NCI-H2196 treated with DMSO at 0.1 percent for 48 hours (cell line): Measurements from ENCODE around the gene SPRED2.

ENCODE experiments used
- DNase-seq: peaks from one replicate; lab custom pipeline; 2025; ENCODE audit not compliant: unreplicated experiment; lab: John Stamatoyannopoulos, UW

The SPRED2 gene

DNA sequence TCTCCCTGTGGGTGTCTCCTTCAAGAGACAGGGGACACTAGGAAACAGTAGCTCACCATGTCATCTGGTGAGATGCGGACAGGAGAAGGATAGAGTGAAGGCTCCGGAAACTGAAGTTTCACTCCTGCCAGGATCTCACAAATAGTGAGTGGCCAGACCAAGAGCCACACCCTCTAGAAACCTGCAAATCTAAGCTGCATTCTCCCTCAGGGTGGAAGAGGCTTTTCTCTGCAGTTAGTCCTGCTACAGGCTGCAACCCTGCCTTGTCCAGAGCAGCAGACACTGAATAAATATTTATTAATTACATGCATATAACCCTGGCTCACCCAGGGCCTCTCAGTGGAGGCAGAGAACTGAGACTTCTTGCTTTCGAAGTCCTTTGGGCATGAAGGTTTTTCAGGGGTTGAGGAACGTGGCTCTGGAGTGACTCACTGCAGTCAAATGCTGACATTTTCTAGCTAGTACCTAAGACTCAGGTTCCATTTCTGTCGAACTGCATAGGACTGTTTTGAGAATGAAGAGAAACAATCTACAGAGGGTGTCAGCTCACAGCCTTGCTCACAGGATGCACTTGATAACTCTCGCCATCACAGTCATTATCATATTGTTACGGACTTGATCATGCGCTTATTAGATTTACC, 117.5 kb downstream of the SPRED2 start:
- DNase-seq, result no peak

GRCh38 chr2:65313954-65314256, 118.5 kb downstream of the SPRED2 start:
- no peak for DNase-seq

GRCh38 chr2:65313126-65313953, 119.1 kb downstream of the SPRED2 start:
- DNase-seq, result no peak

DNA sequence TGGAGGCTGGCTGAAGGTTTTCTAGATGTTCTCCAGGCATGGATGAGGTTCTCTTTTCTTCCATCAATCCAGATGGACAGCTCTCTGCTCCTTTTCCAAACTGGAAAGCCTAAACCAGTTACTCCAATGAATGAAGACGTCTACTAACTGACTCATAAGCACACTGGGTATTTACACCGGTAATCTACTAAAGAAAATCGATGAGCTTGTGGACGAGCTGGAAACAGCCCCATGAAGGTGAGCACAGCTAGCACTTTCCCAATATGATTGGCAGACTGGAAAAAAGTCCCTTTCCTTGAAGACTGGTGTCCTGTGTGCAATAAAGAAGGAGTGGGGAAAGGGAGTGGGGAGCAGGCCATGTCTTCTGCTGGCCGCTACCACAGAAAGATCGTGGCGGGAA, 120.8 kb downstream of the SPRED2 start:
- no peak for DNase-seq

DNA sequence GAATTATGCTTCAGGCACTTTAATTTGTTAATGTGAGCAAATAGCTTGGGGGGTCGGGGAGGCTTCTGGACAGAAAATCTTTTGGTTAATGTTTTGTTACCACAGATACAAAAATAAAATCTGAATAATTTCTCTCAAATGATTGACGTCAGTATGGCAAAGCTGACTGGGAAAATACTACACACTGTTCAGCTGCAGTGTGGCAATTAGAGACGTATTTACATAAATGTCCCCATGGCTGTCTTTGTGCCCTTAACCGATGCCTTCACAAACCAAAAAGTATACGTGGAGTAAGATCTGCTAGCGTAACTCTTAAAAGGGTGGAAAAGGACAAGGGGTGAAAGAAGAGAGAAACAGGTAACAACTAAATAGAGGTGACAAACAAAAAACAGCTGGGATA, 121.3 kb downstream of the SPRED2 start:
- no peak for DNase-seq

- DNase-seq, result no peak
Observed at GRCh38 chr2:65309699-65310098, 122.7 kb downstream of the SPRED2 start.

- no peak for DNase-seq
Observed at GRCh38 chr2:65305934-65306333, 126.5 kb downstream of the SPRED2 start.

GRCh38 chr2:65300761-65301711, 131.4 kb downstream of the SPRED2 start:
- no peak for DNase-seq

DNA sequence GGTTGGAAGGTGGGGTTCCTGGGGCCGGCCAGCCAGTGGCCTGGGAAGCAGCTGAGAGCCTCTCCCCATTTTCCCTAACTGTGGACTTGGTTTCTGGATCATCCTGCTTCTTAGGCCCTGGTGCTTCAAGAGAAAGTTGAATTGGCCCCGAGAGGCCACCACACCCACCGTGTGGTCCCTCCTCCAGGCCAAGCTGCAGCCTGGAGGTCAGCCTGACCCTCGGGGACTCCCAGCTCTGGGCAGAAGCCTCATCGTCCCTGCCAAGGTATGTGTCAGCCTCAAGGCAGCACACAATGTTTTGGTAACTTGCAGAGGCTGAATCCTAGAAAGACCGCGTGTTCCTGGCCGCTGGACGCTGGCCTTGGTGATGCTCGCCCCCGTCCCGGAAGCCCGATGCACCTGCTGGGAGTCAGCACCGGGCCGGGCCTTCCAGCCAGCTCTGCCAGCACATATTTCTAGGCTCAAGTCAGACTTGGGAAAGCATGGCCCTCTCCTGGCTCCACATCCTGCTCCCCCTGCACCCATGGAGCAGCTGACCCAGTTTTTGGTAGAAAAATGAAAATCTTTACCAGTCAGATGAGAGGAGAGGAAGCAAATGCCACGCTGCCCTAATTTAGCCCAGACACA, 132.2 kb downstream of the SPRED2 start:
- no peak for DNase-seq

DNA sequence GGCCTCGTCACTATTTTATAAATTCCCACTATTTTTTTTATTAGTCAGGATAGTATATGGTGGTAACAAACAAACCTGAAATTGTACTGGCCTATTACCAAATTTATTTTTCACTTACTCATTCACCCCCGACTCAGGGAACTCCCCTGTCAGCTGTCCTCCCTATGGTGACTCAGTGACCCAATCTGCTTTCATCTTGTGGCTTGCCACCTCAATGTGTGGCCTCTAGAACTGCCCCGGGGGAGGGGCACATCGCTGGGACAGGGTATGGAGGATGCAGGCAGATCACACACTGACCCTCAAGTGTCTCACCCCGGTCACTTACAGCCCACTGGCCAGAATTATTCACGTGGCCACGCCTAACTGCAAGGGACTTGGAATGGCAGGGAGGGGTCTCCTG, 133.2 kb downstream of the SPRED2 start:
- no peak for DNase-seq

- no peak for DNase-seq
Observed at GRCh38 chr2:65298089-65298488, 134.3 kb downstream of the SPRED2 start.

DNA sequence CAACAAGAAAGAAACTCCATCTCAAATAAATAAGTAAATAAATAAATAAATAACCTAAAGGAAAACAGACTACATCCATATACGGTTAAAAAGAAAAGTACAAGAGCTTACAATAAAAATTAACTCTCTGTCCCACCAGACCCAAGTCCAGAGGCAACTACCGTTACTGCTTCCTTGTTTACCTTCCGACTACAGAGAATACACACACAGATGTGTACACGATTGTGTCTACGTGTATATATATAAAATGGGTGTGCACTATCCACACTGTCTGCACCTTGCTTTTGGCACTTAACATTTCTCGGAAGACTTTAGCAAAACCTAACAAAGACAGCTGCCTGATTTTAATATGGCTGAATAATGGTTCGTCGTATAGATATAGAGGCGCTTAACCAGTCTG, 134.9 kb downstream of the SPRED2 start:
- no peak for DNase-seq

GRCh38 chr2:65296971-65297370, 135.4 kb downstream of the SPRED2 start:
- DNase-seq, result no peak

DNA sequence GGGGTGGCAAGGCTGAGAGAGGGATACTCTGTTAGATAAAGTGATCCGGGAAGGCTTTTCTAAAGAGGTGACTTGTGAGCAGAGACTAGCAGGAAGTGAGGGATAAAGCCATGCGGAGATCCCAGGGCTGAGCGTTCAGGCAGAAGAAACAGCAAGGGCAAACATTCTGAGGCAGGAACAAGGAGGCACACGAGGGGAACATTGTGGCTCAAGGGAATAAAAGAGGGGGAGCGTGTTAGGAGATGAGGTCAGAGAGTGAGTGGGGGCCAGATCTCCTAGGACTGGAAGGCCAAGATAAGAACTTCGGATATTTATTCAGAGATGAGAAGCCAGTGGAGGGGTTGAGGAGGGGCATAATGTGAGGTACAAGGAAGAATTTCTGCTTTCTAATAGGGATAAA, 137.7 kb downstream of the SPRED2 start:
- DNase-seq, result no peak

- no peak for DNase-seq
Observed at GRCh38 chr2:65294136-65294535, 138.3 kb downstream of the SPRED2 start.

DNA sequence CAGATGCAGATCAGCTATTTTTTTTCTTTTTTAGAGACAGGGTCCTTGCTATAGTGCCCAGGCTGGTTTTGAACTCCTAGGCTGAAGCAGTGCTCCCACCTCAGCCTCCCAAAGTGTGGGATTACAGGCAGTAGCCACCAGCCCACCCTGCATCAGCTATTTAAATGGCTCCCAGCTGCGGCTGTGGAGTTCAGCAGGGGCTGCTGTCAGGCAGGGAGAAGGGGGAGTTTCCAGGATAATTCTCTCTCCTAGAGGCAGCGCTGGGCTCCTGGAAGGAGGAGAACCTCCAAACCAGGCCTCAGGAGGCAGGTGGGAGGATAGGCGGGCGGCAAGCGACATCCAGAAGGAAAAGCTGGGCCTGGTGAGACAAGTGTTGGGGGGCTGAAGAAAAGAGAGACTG, 139.0 kb downstream of the SPRED2 start:
- no peak for DNase-seq

DNA sequence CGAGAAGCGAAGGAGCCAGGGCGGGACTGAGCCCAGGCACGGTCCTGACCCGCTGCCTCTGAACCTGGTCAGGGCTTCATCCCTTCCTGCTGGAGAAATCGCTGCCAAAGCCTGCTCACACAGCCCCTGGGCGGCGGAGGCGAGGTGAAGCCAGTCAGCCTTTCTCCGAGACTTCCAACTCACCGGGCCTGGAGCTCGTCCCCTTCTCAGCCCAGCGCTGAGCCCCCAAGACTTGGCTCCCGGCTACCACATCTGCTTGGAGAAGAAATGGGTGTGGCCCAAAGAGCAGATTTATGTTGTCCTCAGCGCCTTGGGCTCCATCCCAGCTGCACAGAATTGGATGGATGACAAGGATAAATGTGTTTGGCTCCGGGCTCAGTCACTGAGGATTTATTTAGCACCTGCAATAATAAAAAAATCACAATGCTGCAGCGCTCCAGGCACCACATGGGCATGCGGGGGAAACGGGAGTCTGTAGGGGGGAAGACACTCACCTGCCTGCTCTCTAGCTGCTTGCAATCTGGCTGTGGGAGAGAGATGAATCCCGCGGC, 139.9 kb downstream of the SPRED2 start:
- no peak for DNase-seq

GRCh38 chr2:65292106-65292400, 140.3 kb downstream of the SPRED2 start:
- DNase-seq, result no peak

DNA sequence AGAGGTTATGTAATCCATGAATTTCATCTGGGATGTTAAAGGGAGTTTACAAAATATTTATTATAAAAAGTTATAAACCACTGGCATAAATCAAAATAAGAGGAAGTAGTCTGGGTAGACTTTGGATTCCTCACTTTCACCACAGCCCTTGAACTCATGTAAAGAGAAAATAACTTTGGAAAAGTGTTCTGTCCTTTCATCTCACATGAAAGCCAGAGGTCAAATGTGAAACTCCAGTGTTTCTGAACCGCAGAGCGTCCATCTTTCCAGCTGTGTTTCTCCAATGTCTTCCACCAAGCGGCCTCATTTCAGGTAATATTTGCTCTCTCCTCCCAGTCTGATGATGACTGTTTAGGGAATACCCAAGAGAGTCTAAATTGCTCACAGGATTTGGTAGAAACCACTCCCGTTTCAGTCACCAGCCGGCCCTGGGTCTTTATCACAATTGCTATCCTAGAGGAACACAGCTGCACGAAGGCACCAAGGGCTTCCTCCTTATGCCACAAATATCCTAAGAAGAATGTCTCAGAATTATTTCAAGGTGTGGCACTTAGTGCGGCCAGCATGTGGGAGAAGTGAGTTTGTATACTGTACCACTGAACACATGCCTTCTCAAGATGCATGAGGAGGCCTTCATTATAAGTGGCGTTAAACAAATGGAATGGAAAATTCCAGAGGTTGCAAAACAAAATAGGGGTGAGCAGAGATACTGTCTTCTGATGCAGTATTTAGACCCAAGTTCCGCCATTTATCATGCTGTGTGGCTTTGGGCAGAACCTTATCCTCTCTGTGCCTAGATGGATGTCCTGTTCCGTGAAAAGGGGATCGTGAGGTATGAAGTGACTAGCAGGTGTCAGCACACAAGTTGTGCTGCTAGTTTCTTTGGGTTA, 140.9 kb downstream of the SPRED2 start:
- DNase-seq, result no peak

- DNase-seq, result no peak
Observed at GRCh38 chr2:65287364-65287763, 145.0 kb downstream of the SPRED2 start.
